OCI-LY3 (cell line): ENCODE results near the gene NCAPG.

ENCODE experiments used
- CTCF ChIP-seq: fragments of 200-600, 300-600 bp; sonication (generic); IDR thresholded peaks from 2 replicates; pipeline ENCODE4 v1.5.1; 2014; ENCODE audit warnings: antibody characterized with exemption, low read length, low read depth
- EZH2phosphoT487 ChIP-seq: fragments of 200-600 bp; shearing (Covaris generic); IDR thresholded peaks from 2 replicates; pipeline ENCODE4 v1.6.1; 2018; ENCODE audit warnings: antibody characterized with exemption, mixed run types, low read depth

GRCh38 chr4:17771284-17771908, 39.4 kb upstream of the NCAPG start:
- TF ChIP-seq CTCF (no peak), EZH2phosphoT487 (no peak)
